ENCODE data around the gene P3H2.

P3H2 gene

DNA sequence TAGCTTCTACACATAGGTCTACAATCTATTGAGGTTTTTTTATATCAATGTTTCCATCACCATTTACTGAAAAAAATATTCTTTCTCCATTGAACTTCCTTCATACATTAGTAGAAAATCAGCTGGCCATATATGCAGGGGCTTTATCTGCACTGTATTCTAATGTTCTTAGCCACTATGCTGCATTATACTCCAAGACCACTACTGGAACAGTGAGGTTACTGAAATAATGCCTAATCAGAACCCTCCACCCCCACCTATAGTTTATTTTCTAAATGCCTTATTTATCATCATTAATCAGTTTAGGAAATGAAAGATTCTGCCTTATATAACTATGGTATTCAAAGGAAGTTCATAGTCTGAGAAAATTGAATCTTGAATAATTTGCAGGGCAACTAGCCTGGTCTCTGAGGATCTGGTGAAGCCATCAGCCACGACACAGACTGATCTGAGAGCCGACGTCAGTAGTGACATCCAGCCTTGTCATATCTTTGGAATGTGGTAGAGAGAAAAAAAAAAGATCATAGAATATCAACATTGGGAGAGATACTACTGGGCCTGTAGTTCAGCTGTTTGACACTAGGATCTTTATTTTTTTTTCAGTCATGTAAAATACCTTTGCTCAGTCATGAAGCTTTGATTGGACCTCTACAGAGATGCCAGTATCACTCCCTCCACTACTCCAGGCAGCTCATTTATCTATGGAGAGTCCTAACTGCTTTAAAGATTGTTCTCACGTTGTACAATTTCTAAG, 66.6 kb downstream of the P3H2 start:
- DNase-seq: no peak

DNA sequence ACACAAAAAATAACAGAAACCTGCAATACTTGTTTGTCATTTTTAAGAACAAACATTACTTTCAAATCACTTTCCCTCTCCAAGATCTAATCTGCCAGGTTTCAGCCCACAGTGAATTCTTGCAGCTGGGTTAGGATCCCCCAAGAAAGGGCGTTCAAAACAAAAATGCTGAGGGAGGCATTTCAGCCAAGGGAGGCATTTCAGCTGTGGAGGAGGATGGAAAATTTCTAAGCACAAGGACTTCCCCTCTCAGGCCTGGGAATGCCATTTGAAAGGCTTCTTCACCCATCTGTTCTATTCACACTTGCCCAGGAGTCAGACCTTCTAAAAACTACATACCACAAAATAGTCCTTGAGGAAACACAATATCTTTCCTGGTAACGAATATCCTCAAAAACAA, 69.1 kb downstream of the P3H2 start:
- DNase-seq: no peak

DNA sequence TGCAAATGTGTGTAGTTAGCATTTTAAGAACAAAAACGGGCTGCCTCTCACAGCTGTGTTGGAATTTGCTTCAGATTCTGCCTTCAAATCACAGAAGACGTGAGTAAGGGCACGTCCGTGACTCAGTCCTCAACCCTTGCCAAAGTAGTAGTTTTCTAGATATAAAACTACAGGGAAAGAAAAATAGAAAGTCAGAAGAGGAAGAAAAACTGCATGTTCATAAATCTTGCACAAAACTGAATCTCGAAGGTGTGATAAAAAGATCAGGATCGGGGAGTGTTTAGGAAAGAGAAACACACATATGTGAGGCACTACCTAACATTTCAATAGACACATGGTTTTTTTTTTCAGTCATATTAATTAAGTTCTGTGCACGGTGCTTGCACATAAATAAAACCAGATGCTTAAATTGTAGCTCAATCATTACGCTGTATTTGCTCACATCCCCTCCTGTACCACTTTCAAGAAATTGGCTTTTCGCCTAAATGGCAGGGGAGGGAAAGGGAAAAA, 71.7 kb downstream of the P3H2 start:
- no peak for DNase-seq

DNA sequence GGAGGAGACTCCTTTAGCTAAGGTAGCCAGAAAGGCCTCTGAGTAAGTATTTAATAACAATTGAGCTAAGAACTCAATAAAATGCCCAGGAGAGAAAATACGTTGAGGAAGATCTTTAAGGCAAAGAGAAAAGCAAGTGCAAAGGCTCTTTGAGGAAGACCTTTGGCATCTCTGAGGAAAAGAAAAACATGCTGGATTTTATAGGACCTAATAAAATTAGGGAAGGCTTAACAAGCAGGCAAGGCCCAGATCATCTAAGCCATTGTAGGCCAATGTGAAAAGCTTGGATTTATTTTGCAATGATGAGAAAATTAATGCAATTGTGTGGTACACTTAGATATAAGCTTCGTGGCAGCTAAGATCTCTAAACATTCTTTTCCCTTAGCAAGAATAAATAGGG, 75.7 kb downstream of the P3H2 start:
- DNase-seq: no peak

DNA sequence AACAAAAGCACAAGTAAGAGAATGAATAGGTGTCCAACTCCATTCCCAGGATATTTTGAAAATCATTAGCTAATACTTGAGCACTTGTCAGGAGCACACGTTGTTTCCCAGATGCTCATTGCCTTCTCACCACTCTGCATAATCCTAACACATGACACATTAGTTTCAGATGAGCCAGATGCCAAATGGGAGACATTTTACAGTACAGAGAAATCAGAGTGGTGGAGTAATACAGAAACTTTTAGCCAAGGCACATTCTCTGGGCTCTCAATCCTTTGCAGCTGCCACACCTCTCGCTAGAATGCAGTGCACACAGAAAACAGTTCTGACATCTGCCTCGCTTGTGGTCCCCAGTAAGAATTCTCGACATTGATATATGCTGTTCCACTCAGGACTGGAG, 76.6 kb downstream of the P3H2 start:
- no peak for DNase-seq

DNA sequence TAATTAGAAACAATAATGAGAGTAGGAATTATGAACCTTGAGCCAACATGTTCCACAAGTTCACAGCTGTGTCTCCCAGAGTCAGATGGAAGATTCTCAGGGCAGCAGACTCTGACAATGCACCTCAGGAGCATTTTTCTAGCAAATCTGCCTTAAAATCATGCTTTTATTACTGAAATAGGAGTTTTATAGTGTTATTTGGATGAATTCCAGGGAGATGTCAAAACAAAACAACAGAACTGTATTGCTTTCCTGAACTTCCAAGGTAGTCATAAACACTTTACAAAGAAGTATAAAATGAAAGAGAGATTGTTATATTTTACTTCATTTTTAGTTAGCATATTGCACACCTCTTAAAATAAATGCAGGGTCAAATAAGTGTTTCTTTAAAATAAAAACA, 77.0 kb downstream of the P3H2 start:
- no peak for DNase-seq

DNA sequence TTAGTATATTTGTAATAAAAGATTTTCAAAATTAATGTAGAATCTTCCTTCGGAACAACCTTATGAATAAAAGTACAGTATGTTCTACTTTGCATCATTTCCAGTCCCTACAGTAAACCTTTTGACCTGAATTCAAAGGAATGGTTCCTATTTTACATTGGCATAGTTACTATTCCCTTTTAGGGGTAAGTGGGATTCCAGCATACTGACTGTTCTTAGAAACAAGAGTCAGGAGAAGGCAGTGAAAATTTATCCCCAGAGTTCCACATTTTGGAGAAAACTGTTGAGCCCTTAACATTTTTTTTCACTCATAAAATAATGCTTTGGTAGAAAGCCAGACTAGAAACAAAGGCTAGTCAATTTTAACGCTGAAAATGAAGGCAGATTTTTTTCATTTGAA, 78.1 kb downstream of the P3H2 start:
- no peak for DNase-seq

DNA sequence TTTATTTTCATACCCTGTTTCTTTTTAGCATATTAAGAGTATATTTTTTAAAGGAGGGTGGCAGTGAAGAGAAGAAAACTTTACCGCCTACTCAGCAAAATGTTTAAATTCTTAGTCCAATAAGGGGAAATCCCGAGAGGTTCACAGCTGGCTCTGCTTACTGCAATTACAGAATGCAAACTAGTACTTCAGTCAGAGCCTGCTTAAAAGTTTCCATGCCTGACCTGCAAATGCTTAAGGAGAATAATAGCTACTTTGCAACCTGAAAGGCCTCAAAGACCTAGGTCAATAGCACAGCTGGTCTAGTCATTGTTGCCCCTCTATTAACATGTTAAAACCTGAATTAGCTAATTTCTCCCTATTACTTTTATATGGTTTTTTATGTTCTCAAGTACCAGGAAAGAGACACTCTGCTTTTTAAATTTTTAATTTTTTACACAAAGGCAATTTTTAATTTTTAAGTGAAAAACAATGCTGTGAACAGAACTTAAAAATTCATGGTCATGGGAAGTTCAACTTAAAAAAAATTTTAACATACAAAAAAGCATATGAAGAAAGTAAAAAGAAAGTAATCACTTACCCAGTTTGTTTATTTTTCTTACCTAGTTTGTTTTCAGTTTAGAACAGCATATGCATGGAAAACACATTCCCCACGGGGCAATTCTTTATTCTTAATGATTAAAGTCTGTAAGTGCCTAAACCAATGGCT, 79.2 kb downstream of the P3H2 start:
- no peak for DNase-seq

DNA sequence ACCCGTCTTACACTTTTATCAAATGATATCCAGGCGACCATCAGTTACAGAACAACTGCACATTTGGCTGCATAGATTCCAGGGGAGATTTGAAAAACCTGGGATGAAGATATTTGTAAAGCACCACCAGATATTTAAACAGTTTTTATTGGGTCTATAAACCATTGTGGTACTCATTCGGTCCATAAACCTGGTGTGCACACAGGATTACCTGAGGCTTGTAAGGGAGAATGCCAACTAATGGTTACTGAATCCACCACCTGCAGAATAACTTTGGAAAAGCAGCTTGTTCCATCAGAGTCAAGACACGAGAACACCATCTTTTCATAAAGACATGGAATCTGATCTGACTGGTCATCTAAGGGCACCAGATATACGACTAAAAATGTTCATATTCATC, 80.6 kb downstream of the P3H2 start:
- DNase-seq: no peak

DNA sequence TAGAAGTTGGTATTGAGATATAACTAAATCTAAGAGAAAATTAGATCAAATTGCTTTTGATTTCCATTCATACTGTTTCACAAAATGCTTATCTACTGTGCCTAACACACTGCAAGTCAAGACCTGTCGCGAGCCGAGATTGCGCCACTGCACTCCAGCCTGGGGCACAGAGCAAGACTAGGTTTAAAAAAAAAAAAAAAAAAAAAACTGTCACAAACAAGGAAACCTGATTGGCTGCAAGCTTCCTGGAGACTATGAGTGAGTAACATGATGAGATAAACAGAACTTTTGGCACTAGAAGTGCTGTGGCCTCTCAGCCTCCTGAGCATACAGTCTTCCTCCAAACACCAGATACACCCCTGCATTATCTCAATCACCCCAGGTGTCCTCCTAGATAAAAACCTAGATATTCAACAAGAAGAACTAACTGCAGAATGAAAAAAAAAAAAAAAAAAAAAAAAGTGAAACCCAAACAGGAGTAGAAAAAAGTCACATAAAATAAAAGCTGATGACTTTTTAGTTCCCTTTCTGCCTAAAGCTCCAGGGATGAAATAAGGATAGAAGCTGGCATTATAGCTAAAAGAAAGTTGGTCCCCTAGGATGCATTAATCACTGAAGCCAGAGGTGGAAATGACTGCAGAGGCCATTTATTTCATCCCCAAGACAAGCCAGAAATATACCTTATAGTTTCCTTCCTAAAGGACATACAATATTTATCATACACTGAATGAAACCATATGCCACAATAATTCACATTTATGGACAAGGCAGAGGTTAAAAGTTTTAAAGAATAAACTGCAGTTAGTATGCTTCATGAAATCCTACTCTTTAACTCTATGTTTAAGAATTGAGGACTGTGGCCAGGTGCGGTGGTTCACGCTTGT, 82.4 kb downstream of the P3H2 start:
- DNase-seq: no peak

DNA sequence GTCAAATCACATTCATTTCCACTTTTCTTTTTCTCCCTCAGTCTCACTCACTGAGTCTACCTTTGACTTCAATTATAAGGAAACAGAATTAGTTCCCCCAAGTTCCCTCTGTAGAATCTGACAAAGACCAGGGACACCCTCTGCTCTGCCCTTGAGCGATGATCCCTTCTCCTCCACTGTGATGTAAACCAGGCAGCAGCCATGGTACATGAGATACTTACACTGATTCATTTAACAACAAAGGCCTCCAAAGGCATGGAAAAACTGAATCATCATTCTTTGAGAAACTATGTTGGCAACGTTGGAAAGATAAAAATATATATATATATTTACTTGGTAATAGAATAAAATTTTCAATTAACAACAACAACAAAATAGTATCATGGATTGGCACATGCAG, 84.1 kb downstream of the P3H2 start:
- DNase-seq: no peak

DNA sequence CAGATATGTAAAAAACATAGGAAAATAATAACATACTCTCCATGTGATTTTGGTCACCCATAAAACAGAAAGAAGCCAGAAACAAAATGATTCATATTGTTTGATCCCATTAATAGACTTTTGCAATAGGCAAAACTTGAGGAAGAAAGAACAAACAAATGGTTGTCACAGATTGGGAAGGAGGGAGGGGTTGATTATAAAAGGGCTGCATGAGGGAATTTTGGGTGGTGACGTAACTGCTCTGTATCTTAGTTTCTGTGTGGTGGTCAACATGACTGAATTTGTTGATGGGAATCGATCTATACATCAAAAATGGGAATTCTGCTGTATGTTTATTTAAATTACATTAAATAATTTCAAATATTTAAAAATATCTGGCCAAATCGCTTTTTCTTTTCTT, 86.3 kb downstream of the P3H2 start:
- no peak for DNase-seq

DNA sequence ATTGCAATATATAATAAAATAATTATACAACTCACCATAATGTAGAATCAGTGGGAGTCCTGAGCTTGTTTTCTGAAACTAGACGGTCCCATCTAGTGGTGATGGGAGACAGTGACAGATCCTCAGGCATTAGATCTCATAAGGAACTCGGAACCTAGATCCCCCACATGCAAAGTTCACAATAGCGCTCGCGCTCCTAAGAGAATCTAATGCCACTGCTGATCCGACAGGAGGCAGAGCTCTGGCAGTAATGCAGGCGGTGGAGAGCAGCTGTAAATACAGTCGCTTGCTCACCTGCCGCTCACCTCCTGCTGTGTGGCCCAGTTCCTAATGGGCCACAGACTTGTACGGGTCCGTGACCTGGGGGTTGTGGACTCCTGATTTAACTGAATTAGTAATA, 87.8 kb downstream of the P3H2 start:
- DNase-seq: no peak

DNA sequence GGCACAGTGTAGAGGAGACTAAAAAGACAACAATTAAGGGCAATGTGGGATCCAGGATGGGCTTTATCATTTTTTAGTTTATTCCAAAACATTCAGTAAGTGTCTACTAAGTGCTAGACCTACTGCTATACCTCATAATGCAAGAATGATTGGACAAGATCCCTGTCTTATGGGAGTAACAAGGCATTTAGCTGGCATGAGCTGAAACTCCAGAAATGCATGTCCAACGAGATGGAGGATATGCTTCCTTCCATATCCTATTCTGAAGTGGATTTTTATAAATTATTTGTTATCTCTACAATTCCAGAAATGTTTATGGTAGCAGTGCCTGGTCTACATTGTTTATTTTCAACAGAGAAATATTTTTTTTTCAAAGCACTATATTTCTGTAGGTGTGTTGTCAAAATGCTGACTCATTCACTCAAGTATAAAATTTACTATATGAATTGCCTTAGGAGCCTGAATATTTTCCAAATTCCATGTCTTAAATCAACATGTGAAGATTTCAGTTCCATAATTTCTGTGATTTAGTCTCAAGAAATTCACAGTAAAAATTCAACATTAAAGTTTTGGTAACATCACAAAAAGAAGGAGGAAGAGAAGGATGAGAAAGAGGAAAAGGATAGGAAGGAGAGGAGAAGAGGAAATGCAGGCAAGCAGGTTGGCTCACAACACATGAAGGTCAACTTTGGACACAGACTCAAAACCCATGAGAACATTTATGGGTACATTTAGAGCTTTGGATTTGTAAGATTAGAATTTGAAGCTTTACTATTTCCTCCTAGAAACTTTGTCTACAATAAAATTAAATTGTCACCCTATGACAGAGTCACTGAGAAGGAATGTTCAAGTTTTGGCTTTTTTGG, 88.6 kb downstream of the P3H2 start:
- no peak for DNase-seq

DNA sequence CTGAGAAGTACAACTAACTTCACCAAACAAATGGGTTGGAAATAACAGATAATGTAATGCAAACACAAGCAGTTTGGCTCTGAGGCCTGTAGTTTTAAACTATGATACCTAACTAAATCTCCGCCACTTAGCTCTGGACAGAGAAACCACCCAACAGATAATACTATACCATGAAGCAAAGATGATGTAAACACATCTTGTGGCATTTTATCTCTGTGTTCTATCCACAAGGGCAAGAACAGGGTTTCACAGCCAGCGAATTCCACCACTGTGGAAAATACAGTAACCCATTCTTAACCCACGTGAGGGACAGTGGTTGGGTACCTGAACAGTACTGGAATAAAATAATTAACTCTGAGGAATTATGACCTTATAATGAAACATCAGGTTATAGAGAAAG, 93.6 kb downstream of the P3H2 start:
- no peak for DNase-seq

DNA sequence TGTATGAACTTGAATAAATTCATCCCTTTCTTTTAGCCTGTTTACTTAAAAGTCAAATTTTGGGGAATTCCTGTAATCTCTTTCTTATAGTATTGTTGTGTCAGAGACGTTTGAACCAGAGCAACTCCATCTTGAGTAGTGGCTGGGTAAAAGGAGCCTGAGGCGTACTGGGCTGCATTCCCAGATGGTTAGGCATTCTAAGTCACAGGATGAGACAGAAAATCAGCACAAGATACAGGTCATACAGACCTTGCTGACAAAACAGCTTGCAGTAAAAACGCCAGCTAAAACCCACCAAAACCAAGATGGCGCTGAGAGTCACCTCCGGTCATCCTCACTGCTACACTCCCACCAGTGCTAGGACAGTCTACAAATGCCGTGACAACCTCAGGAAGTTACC, 94.5 kb downstream of the P3H2 start:
- no peak for DNase-seq

DNA sequence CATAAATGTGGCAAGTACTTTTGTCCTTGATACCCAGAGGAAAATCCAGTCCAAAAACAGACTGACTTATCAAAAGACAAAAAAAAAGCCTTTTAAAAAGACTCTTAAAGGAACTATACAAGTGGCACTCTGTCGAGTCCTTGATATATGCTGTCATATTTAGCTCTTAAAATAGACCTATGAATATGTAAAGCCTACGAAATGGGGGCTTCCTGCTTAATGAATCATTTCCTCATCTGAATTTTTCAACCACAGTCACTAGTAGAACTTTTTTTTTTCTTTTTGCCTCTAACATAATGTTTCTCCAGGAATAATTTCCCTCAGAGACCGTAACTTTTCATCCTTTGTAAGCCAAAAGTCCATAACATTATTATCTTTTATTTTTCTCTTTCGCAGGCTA, 95.8 kb downstream of the P3H2 start:
- no peak for DNase-seq

DNA sequence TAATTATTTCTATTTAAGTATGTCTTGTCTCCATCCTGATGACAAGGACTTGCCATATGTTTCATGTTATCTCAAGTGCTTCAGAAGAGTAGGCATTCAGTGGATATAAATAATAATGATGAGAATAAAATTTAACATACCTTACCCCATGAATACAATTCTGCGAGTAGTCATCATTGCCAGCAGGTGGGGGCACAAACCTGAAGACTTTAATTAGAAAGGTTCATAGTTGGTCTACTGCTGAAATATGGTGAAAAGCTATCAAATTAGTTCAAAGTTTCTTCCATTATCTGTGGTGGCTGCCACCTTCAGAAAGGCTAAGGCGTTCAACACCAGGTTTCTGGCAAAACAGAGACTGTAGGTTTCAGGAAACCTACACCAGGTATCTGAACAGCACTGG, 100.9 kb downstream of the P3H2 start:
- DNase-seq: no peak

DNA sequence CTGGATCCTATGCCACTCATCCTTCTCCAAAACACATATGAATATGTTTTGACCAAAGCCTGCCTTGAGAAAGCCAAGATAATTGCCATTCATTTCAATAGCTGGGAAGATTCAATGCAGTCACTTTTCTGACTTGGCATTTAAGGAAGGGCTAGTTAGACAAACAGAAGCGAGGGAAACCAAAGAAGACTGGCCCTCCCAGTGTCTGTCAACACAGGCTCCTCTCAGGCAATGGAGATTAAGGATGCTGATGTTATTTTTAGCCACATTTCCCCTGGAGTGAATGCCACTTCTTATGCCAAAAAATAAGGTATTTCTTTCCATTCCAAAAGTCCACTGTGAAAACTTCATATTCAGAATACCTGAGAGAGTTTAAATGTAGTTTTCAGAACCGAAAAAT, 101.7 kb downstream of the P3H2 start:
- no peak for DNase-seq

DNA sequence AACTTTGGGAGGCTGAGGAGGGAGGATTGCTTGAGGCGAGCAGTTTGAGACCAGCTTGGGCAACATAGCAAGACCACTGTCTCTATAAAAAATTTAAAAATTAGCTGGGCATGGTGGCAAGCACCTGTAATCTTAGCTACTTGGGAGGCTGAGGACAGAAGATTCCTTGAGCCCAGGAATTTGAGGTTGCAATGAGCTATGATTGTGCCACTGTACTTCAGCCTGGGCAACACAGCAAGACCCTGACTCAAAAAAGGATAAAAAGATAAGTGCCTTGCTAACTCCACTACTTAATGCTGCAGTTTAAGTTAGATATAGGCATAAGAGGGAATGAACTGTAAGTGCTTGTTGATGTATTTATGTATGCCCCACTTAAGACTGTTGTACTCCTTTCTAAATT, 102.2 kb downstream of the P3H2 start:
- DNase-seq: no peak

DNA sequence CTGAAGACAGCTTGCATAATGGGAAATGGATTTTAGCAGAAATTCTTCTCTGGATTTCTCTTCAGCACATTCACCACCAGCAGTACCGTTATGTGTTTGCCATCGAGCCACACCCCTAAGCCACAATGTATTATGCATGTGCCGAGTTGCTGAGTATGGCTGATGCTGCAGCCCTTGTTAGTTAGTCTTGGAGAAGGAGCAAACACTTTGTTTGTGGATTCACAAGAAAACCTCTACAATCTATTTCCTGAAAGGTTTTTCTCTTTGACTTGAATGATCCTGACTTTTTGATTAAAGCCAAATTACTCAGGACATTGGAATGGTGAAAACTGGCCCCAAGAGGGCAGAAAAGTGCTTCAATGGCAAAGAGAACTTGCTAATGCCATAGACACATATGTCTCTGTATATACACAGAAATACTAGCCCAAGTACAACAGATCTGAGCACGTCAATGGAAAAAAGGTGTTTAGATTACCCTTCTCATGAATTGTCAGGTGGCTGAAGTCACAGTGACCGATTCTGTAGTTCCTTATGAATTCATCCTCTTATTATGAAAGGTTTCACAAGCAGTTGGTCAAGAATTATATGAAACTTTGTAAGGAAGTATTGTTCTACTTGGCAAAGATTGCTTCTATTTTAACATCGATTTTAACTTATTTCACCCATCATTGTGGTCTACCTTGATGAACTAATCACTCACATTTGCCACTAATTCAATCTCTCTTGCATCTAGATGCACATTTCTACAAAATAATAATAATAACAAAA, 103.0 kb downstream of the P3H2 start:
- no peak for DNase-seq

DNA sequence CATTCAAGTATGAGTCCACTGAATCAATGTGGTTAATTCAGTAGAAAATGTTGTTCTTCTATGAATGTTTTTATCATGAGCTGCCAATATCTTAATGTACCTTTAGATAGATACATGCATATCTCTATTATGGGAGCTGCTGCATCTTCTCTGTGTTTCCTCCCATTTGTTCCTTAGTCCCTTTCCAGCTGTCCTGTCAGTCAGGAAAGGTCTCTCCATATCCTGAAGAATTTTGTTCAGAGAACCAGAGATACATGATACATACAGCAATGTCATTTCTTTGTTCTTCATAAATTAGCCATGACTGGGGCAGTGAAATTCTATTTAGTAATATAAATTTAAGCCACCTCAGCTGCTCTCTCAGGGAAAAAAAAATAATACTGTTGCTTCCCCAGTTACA, 103.7 kb downstream of the P3H2 start:
- no peak for DNase-seq

Data from T-helper 2 cell (primary cell).